Keratinocyte (primary cell): ENCODE results near the gene LSM10. TPM values are rescaled to one million over a fixed set of nuclear protein-coding genes. Genes with fewer than 3 reads are reported as not detected.
A peak's percentile ranks its signal among the peaks of the same experiment; 100 is the strongest.

ENCODE experiments used
- DNase-seq: peaks from one replicate; pipeline ENCODE4 v3.0.0-alpha.2; 2011; ENCODE audit warnings: low read depth, missing footprints, low spot score
- FAIRE-seq: peaks from 2 replicates; lab custom pipeline; 2011; peaks lifted over from hg19 to GRCh38; lab: Jason Lieb, UNC
- H2AFZ ChIP-seq: 2 replicates; pipeline ENCODE4 v1.6.0; 2012; ENCODE audit warnings: low read length, control low read depth, inconsistent platforms; ENCODE audit not compliant: control insufficient read depth
- H3K27ac ChIP-seq: 2 replicates; pipeline ENCODE4 v1.5.1; 2011; ENCODE audit warnings: low read length; ENCODE audit not compliant: control insufficient read depth, insufficient read depth
- H3K27me3 ChIP-seq: 3 replicates; pipeline ENCODE4 v1.6.0; 2011; ENCODE audit warnings: low read length; ENCODE audit not compliant: control insufficient read depth, insufficient read depth; ENCODE audit errors: extremely low read depth
- H3K36me3 ChIP-seq, 2 experiments: 2 replicates in 1 of 2; 3 replicates in 1 of 2; pipeline ENCODE4 v1.5.1; 2011; ENCODE audit warnings: low read length in 2 of 2, mild to moderate bottlenecking in 1 of 2; ENCODE audit not compliant: control insufficient read depth in 2 of 2, insufficient read depth in 2 of 2; ENCODE audit errors: extremely low read depth in 1 of 2
- H3K4me1 ChIP-seq: 3 replicates; pipeline ENCODE4 v1.5.1; 2011; ENCODE audit warnings: low read length; ENCODE audit not compliant: control insufficient read depth, insufficient read depth; ENCODE audit errors: extremely low read depth
- H3K4me2 ChIP-seq: 3 replicates; pipeline ENCODE4 v1.6.0; 2011; ENCODE audit warnings: low read depth, low read length; ENCODE audit not compliant: control insufficient read depth, insufficient read depth; ENCODE audit errors: extremely low read depth
- H3K4me3 ChIP-seq, 3 experiments: fragments of 200-600 bp in 1 of 3; sonication (generic) in 1 of 3; 2 replicates in 2 of 3; 3 replicates in 1 of 3; pipeline ENCODE4 v1.5.1; 2011 to 2016; ENCODE audit warnings: low read length in 3 of 3, mild to moderate bottlenecking in 3 of 3, control low read depth in 2 of 3, inconsistent platforms in 1 of 3, low read depth in 1 of 3, mixed read lengths in 1 of 3, mixed run types in 1 of 3, moderate library complexity in 1 of 3; ENCODE audit not compliant: control insufficient read depth in 2 of 3, insufficient read depth in 2 of 3; ENCODE audit errors: extremely low read depth in 1 of 3
- H3K79me2 ChIP-seq: 2 replicates; pipeline ENCODE4 v1.6.0; 2012; ENCODE audit warnings: low read length; ENCODE audit not compliant: control insufficient read depth, insufficient read depth
- H3K9ac ChIP-seq: 3 replicates; pipeline ENCODE4 v1.6.0; 2011; ENCODE audit warnings: low read length; ENCODE audit not compliant: control insufficient read depth, insufficient read depth; ENCODE audit errors: extremely low read depth
- H3K9me1 ChIP-seq: 3 replicates; pipeline ENCODE4 v1.6.0; 2011; ENCODE audit warnings: low read length; ENCODE audit not compliant: control insufficient read depth, insufficient read depth; ENCODE audit errors: extremely low read depth
- H3K9me3 ChIP-seq: 2 replicates; pipeline ENCODE4 v1.5.1; 2012; ENCODE audit warnings: low read depth, low read length; ENCODE audit not compliant: control insufficient read depth
- H4K20me1 ChIP-seq: 3 replicates; pipeline ENCODE4 v1.6.0; 2011; ENCODE audit warnings: low read length; ENCODE audit not compliant: control insufficient read depth, insufficient read depth; ENCODE audit errors: extremely low read depth
- CTCF ChIP-seq, 3 experiments: IDR thresholded peaks in 1 of 3; conservative IDR thresholded peaks in 1 of 3; optimal IDR thresholded peaks in 1 of 3; 2 replicates in 2 of 3; 3 replicates in 1 of 3; pipeline versions ENCODE3 to v1.5.1; 2011; ENCODE audit warnings: low read length in 3 of 3, mild to moderate bottlenecking in 3 of 3, moderate library complexity in 2 of 3, control low read depth in 1 of 3, inconsistent platforms in 1 of 3; ENCODE audit not compliant: insufficient read depth in 2 of 3; ENCODE audit errors: extremely low read depth in 1 of 3
- EZH2 ChIP-seq: IDR thresholded peaks from one replicate; pipeline ENCODE4 v1.6.1; 2012; ENCODE audit warnings: inconsistent platforms, mild to moderate bottlenecking, low read length, moderate library complexity
- dilution Hi-C: fragments of 300-500 bp; cut with MboI; formaldehyde crosslinking; loops from one replicate; pipeline ENCODE4 v1.7.0; 2020; ENCODE audit warnings: low sequenced_read_pairs; ENCODE audit not compliant: extremely low pct_ligation_motif_present
- polyA plus RNA-seq, 5 experiments: library from polyadenylated mRNA; depleted of rRNA in 3 of 5; stranded (reverse) in 3 of 5; stranded (forward) in 1 of 5; unstranded in 1 of 5; fragments of >200 nt; gene quantifications; 1 replicate in 1 of 5; 2 replicates in 3 of 5; 3 replicates in 1 of 5; pipeline versions ENCODE4 v1.2.1 to v1.2.3, GENCODE V29; 2011 to 2012; ENCODE audit warnings: missing spikeins in 2 of 5, low read depth in 1 of 5, low replicate concordance in 1 of 5

The LSM10 gene
- polyA plus RNA-seq, 1 donor (not counting 4 experiments of a cell fraction or from before 2014, with no cell fraction given) = 45.3 TPM

GRCh38 chr1:36385410-36386264 is 12.1 kb downstream of the LSM10 start, which contains the start of gene STK40:
Gene STK40, minus strand, starts transcription at chr1:36385924. Its CDS starts 24,592 bp downstream, at chr1:36361332.
- Histone ChIP-seq H3K9me1 (peaks cover 2% of the 10 kb centered on the region), H3K36me3 (peaks cover 0 to 9% of the 10 kb centered on the region in 2 experiments), H3K27ac (peak within 1 kb of the TSS; percentile 100), H3K27me3 (no peaks in the 10 kb centered on the region), H3K9me3 (no peaks in the 10 kb centered on the region), H3K79me2 (peaks cover 37% of the 10 kb centered on the region), H2AFZ (peak within 1 kb of the TSS; percentile 42), H4K20me1 (peaks cover 7% of the 10 kb centered on the region), H3K4me2 (peak within 1 kb of the TSS; percentile 99), H3K9ac (peak within 1 kb of the TSS; percentile 100), H3K4me1 (peaks cover 28% of the 10 kb centered on the region), H3K4me3 (peak within 1 kb of the TSS; percentile 75 to 89 (median 87))
- no peak for TF ChIP-seq EZH2
- TF ChIP-seq CTCF (optimal IDR thresholded peaks at IDR 0.05 in 1 of 3, IDR thresholded peaks at IDR 0.05 in 1 of 3, conservative IDR thresholded peaks at IDR 0.05 in 1 of 3; ENCODE audit: extremely low read depth in 1 of 3, insufficient read depth in 2 of 3, low read length in 3 of 3) = no peak
- FAIRE-seq (peak; percentile 17), DNase-seq (peak; percentile 94)
- dilution Hi-C loops = no loop called here

- peak overlapping the region; percentile 94 for H3K27ac ChIP-seq
- H4K20me1 ChIP-seq = peaks cover 7% of the 10 kb centered on the region
- peak overlapping the region; percentile 2 for H2AFZ ChIP-seq
- H3K4me1 ChIP-seq = peaks cover 28% of the 10 kb centered on the region
- dilution Hi-C loops = no loop called here
- peaks cover 45% of the 10 kb centered on the region for H3K79me2 ChIP-seq
- TF ChIP-seq EZH2 (no peak), CTCF (optimal IDR thresholded peaks at IDR 0.05 in 1 of 3, IDR thresholded peaks at IDR 0.05 in 1 of 3, conservative IDR thresholded peaks at IDR 0.05 in 1 of 3; ENCODE audit: extremely low read depth in 1 of 3, insufficient read depth in 2 of 3, low read length in 3 of 3) (no peak)
- peak overlapping the region; percentile 84 for H3K4me2 ChIP-seq
- H3K9ac ChIP-seq = peak overlapping the region; percentile 94
- no peaks in the 10 kb centered on the region for H3K9me3 ChIP-seq
- peaks cover 0 to 15% of the 10 kb centered on the region in 2 experiments for H3K36me3 ChIP-seq
- H3K9me1 ChIP-seq = peaks cover 2% of the 10 kb centered on the region
- H3K4me3 ChIP-seq = peak overlapping the region; percentile 75 to 89 (median 87)
- H3K27me3 ChIP-seq = no peaks in the 10 kb centered on the region
- DNase-seq (no peak), FAIRE-seq (peak; percentile 87)
Observed at GRCh38 chr1:36384542-36385409, 12.9 kb downstream of the LSM10 start.
